Posterior cingulate gyrus (tissue), 11 donors: ENCODE results near the gene TESPA1.

Experiments
- DNase-seq, 10 donors: peaks; one replicate each; pipeline versions ENCODE4 v3.0.0 to v3.0.0-alpha.2; 2020 to 2021; ENCODE audit warnings: mixed read lengths in 3 of 10
- intact Hi-C: fragments of 100-400 bp; cut with DNase I; formaldehyde crosslinking; loops from one replicate; pipeline ENCODE4 v1.15.1; 2023

The TESPA1 gene

GRCh38 chr12:54984658-54985376 lies at the start of gene TESPA1:
Gene TESPA1, minus strand, starts transcription at chr12:54984762. Its CDS starts 10,200 bp downstream, at chr12:54974562.
- peak in 3 of 10 donors; percentile 26 to 87 (median 79) for DNase-seq
- intact Hi-C loops: no loop called here

- DNase-seq: peak in 9 of 10 donors; percentile 18 to 88 (median 48)
- intact Hi-C loops: no loop called here
These were observed 49.7 kb upstream of the TESPA1 start for GRCh38 chr12:55034218-55034617.

DNA sequence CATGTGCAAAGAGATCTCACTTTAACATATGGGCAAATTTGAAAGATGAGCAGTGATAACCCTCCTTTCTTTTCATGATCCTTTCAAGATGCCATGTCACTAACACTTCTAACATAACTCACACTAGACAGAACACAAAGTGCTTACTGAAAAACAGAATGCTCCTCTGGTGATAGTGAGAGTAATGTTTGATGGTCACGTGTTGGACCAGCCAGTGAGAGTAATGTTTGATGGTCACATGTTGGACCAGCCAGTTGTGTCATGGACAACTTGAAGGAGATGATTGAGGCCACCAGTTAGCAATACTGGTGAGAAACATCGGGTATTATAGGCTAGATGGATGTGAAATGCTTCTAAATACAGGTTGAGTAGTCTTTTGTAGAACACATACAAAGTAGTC lies 40.9 kb upstream of the TESPA1 start:
- DNase-seq: no peak
- intact Hi-C loops: no loop called here

DNA sequence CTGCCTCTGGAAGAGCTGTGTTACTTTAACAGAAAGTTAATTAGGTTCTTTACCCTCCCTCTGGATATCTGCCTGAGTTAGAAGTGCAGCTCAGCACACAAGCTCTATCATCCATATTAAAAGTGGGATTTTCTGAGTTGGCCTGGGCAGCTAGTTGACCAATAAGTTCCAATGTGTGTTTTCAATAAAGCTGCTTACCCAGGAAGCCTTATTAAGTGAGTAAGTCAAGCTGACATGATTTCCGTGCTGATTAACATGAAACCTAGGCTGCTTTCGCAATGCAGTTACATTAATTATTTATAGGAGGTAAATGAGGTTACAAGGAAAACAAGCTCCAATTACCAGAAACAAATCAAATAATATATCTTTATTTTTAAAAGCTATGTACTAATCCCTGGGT lies 40.0 kb upstream of the TESPA1 start:
- no peak for DNase-seq
- intact Hi-C loops: no loop called here

- peak in 4 of 10 donors; percentile 11 to 84 (median 24) for DNase-seq
- intact Hi-C loops: no loop called here
These were observed 35.2 kb upstream of the TESPA1 start, which contains the start of gene NEUROD4 for GRCh38 chr12:55019784-55020183. Gene NEUROD4, plus strand, starts transcription at chr12:55019974. Its CDS starts 6,466 bp downstream, at chr12:55026440.

- intact Hi-C loops: no loop called here
- no peak for DNase-seq
These were observed 32.9 kb upstream of the TESPA1 start for GRCh38 chr12:55017416-55017925.

GRCh38 chr12:55008944-55009585 lies 24.5 kb upstream of the TESPA1 start:
- DNase-seq: no peak
- intact Hi-C loops: no loop called here

DNA sequence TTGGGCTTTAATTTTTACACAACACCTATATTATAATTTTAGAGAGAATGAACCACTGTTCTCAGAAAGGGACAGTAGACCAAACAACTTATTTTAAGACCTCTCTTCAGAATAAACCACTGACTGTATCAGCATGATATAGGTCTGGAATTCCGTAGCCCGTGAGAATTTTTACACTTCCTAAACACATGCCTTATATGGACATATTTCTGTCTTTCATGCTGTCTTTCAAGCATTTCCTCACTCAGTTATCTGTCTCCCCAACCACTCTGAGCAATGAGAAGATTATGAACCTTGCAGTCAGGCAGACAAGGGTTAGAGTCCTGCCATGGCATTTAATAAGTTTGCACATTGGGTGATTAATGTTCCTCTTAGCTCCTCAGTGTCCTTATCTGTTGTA lies 17.8 kb upstream of the TESPA1 start:
- DNase-seq: no peak
- intact Hi-C loops: no loop called here

DNA sequence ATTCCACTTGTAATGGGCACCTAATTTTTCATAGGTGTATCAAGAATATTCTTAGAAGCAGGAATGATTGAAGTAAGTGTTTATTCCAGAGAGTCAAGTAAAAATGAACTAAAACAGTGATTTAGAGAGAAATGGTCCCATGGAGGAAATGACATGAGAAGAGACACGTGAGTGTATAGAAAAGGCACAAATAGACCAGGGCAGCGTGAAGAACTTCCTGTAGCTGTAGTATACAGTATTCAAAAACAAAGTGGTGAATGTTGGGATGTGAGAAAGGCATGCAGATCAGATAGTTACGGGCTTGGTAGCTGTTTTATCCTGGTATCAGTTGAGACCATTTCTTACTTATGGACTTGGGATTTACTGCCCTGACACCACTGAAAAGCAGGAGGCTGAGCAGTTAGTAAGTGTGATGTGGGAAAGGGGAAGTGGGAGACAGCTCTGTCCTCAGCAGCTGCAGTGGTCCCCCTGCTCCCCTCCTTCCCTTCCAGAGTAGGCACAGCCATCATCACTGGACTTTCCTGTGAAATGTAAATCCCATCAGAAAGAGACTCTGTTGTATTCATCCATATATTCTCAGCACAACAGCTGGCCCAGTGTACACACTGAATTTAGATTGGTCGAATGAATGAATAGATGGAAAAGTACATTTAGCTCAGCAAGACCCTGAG lies 16.8 kb upstream of the TESPA1 start:
- intact Hi-C loops: no loop called here
- DNase-seq: no peak

- DNase-seq: no peak
- intact Hi-C loops: no loop called here
These were observed 14.5 kb upstream of the TESPA1 start for GRCh38 chr12:54998958-54999510.

DNA sequence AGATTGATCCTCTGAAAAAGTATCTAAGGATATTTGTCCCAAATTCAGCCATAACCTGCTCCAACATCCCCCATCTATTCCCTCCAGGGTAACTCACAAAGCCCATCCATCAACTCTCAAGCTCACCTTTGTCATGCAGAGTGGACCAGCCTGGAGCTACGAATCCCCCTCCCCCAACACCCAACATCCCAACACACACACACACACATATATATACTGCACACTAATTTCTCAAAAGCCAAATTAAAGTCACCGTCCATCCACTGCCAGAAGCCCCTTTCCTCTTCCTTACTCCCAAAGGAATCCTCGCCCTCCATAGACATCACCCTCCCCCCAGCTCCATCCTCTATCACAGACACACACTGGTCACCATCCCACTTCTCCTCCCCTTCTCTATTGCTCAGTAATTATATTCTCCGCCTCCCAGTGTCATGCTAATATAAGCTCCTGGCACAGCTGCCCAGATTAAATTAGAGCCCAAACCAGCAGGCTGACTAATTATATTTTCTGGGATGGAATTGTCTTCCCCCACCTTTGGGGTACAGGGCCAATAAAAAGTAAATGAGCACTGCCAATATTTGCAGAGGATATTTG lies 13.5 kb upstream of the TESPA1 start:
- intact Hi-C loops: no loop called here
- no peak for DNase-seq

DNA sequence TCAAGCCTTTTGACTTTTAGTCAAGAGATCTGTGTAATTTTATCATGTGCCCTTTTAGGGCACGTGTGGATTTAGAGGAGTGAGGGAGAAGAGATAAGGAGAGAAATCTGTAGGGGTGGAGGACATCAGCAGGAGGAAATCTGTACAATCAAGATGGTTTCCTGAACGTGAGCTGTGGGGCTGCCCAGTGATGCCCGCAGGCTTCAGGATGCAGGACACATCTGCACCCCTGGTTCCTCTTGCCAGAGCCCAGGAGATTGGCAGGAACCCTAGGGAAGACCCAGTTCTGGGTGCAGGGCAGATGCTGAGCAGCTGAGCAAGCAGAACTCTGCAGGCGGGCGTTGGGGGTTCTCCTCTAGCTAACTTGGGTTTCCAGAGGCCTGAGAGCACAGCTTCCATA lies 11.6 kb upstream of the TESPA1 start:
- intact Hi-C loops: no loop called here
- peak in 1 of 10 donors; percentile 77 for DNase-seq

DNA sequence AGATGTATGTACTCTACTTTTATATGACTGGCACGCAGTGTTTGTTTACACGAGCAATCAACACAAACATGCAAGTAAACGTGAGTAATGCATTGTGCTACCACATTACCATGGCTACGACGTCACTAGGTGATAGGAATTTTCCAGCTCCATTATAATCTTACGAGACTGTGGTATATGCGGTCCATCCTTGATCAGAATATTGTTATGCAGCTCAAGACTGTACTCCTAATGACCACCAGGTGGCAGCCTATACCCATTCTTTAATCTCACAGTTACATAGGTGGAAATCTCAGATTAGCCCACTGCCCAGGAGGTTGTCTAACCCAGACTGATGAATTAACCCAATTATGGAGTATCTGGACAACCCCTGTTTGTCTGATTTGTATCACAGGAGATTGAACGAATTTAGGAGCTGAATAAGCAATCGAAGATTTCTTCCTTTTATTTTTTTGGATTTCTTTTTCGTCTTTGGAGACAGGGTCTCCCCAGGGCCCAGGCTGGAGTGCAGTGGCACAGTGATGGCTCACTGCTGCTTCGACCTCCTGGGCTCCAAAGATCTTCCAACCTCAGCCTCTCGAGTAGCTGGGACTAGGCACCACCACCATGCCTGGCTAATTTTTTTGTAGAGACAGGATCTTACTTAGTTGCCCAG lies 8.7 kb upstream of the TESPA1 start:
- intact Hi-C loops: loop anchor here (1.0 kb wide), 2 partner anchors 80 to 150 kb away; no protein-coding TSS in a partner anchor

GRCh38 chr12:54991991-54992375 lies 7.4 kb upstream of the TESPA1 start:
- intact Hi-C loops: no loop called here
- DNase-seq: no peak

More for the DNA sequence above, 8.7 kb upstream of the TESPA1 start:
- peak in 5 of 10 donors; percentile 11 to 62 (median 46) for DNase-seq

DNA sequence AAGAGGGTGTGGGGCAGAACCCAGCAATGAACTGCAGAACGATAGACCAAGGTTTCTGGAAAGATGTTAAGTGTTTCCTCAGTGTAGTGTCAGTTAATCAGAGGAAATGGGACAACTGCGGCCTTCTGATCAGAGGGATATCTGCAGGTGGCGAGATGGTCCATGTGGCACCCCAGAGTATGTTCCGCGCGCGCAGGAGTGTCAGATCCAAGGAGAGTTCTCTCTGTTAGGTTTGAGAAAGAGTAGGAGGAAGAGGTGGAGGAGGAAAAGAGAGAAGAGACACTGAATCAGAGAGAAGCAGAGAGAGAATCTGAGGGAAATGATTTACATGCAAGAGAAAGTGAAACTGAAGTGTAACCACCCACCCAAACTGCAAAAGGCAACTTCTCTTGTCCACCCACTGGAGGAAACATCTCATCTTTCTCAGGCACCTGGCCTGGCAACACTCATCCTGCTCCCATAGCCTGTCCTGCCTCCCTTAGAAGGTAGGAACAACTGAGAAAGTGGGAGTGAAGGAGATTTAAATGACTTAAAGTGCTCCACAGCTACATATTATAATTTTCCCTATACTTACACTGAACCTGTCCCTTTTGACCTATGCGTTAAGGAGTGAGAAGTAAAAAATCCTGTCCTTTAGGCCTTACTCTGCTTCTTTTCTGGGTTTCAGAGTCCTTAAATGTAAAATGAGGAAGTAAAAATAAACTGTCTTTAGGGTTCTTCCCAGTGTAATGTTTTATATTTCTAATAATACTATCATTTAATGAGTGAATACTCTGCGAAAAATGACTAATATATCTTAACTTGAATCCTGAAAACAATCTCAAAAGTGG lies 6.8 kb upstream of the TESPA1 start:
- intact Hi-C loops: no loop called here
- peak in 3 of 10 donors; percentile 24 to 81 (median 73) for DNase-seq

- DNase-seq: no peak
- intact Hi-C loops: no loop called here
These were observed 5.3 kb upstream of the TESPA1 start for GRCh38 chr12:54989829-54990228.

DNA sequence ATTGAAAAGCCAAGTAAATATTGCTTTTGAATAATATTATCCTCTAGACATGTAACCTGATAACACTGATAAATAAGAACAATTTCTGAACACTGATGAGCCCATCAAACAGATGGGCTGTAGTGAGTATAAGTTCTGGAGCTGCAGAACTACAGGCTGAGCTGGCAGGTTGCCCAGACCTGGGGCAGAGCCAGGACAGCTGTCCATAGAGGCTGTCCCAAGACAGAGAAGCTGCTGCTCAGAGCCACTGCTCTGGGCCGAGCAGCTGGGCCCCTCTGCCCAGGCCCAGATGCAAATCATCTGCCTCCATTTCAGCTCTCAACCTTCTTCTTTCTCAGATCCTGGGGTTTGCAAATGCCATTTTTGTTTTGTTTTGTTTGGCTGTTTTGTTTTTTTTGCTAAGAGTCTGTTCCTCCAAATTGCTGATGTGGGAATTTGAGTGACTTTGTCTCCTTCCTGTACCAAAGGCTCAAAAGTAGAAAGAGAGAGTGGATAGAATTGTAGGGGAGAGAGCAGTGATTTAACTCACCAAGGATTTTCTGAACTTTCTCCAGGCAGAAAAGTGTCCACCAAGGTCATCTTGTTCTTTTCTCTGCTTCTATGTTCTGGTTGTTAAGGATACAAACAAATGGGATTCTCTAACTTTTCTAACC lies 4.0 kb upstream of the TESPA1 start:
- DNase-seq: peak; percentile 81 to 99 (median 90)
- intact Hi-C loops: no loop called here

DNA sequence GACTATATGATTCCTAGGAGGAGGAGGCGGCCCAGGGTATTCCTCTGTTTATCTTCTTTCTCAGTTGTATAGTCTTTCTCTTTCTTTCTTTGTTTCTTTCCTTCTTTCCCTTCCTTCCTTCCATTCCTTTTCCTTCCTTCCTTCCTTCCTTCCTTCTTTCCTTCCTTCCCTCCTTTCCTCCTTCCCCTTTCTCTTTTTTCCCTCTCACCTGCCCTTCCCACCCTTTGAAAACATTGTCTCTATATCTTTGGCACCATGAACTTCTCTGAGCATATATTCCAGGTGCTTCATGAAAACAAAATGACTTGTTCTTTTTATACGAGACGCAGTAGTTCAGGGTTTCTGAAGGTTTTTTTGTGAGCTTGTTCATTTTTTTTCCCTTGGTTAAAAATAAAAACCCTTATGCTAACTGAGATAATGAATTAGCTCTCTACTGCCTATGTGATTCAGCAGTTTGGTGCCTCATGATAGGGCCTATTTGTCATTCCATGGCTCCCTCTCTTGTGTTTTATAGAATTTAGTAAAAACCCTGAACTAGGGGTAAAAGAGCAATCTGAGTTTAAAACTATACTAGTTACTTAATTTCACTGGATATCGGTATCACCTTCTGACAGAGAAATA lies 3.2 kb upstream of the TESPA1 start:
- DNase-seq: no peak
- intact Hi-C loops: no loop called here
